ENCODE results near the gene STX11.

STX11 gene

DNA sequence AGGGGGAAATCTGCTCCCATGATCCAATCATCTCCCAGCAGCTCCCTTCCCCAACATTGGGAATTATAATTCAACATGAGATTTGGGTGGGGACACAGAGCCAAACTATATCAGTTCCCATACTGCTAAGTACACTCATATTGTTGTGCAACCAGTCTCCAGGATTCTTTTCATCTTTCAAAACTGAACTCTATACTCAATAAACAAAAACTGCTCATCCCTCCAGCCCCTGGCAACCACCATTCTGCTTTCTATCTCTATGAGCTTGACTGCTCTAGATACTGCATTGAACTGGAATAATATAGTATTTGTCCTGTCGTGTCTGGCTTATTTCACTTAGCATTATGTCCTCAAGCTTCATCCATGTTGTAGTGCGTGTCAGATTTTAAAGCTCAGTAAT lies 42.9 kb downstream of the STX11 start:
- in situ Hi-C loops (cut with HindIII; ENCODE audit: low pct_ligation_motif_present, low pct_unique_long_range_greater_than_20kb, low sequenced_read_pairs), result no loop called here
- no peak for DNase-seq

DNA sequence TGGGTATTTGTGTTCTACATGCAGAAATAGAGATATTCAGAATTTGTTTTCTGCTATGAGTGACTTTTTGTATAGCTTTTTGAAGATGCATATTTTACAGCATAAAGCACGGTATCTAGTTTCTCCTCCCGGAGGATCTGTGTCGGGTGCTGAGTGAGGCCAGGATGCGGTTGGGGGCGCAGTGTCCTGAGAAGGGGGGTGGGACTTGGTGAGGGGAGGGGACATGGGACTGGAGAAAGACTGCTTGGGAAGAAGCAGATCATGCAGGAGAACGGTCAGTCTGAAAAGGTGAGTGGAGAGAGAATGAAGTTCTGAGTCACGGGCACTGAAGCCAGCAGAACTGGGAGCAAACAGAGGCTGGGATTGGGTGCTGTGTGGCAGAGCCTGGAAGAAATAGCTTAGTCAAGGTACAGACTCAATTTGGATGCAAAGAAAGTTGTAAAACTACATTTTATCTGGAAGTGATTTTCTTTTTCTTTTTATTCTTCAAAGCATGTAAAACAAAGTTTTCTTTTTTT lies 44.0 kb downstream of the STX11 start:
- in situ Hi-C loops (cut with HindIII; ENCODE audit: low pct_ligation_motif_present, low pct_unique_long_range_greater_than_20kb, low sequenced_read_pairs), result no loop called here
- DNase-seq, result no peak

DNA sequence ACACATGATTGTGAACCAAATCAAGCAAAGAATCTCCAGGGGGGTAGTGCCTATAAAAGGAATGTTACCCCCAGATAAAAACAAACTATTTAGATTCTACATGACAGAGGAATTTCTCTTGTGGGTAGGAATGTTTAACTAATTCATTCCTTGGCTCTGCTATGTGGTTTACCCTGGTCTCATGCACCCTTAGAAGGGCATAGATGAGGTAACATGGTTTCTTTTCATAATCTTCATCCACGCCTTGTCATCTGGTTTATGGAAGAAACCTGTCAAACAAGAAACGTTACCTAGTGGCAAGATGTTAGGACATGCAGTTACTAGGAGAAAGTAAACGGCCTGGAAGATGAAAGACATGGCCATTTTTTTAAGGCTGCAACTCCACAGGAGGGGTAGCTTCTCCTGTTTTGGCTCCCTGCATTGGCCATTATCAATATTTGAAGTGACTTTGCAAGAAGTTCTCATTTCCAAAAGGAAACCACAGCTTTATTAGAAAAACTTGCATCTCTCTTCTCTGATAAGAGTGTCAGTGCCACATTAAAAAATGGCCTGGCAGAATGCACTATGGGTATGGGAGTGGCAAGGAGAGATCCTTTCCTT lies 45.5 kb downstream of the STX11 start:
- DNase-seq, result no peak
- in situ Hi-C loops (cut with HindIII; ENCODE audit: low pct_ligation_motif_present, low pct_unique_long_range_greater_than_20kb, low sequenced_read_pairs), result no loop called here

DNA sequence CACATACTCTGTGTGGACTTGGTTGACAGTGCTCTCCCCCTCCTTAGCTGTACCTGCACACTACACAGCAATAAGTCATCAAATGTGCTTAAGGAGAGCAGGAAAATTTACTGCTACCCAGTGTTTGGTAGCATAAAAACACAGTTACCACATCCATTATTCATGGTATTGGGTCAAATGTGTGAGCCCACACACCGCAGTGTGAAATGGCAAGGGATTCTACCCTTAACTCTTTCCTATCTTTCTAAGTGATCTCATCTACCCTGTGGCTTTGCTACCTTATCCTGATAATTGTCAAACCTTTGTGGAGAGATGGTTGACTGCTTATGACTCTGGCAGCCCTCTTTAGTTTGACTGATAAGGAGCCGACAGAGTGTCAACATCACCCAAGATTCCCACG lies 47.6 kb downstream of the STX11 start:
- DNase-seq, result no peak
- in situ Hi-C loops (cut with HindIII; ENCODE audit: low pct_ligation_motif_present, low pct_unique_long_range_greater_than_20kb, low sequenced_read_pairs), result no loop called here

DNA sequence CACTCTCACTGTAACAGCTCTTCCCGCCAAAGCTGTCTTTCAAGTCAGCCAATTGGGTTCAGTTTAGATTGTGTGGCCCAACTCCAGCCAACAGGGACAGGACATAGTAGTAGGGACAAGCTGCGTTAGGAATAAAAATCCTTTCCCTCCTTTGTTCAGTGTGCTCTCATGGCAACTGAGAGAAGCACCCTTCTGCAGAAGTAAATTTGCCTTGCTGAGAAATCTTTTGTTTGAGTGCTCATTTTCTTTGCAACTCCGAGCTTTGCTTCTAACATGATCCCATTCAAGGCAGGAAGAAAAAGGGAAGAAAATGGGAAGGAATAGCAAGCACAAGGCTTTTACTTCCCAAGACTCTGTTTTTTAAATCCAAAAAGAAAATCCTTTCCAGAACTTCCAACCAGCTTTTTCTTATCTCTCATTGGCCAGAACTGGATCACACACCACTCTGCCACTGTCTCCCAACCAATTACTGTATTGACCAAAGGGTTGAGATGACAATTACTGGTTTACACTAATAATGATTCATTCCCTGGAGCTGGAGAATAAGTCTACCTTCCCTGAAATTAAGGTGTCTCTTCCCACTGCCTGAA lies 52.7 kb downstream of the STX11 start:
- no peak for DNase-seq
- in situ Hi-C loops (cut with HindIII; ENCODE audit: low pct_ligation_motif_present, low pct_unique_long_range_greater_than_20kb, low sequenced_read_pairs), result no loop called here

DNA sequence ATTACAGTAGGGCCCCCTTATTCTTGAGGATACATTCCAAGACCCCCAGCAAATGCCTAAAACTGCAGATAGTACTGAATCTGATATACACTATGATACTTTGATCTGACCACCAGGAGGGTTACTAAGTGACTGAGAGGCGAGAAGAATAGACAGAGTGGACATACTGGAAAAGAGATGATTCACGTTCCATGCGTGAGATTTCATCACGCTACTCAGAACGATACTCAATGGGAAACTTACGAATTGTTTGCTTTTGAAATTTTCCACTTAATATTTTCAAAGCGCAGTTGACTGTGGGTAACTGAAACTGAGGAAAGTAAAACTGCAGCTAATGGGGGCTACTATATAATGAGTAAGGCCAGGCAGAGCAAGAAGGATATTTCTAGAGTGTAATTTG lies 60.8 kb downstream of the STX11 start:
- no peak for DNase-seq
- in situ Hi-C loops (cut with HindIII; ENCODE audit: low pct_ligation_motif_present, low pct_unique_long_range_greater_than_20kb, low sequenced_read_pairs), result no loop called here

DNA sequence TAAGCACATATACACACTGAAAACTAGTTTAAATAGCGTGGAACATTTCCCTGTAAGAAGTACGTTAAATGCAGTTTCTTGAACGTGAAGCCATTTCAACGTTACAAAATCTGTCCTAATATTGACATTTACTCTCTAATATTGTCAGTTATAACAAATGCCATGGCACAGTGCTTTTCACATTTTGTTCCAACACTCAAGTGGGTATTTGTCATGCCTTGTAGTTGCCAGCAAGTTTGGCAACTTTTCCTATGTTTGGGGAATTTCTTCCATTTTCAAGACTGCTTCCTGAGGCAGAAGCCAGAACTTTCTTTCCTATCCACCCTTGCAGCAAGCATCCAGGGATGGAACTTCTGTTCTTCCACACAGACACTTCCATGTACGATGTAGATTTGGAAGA lies 63.0 kb downstream of the STX11 start:
- no peak for DNase-seq
- in situ Hi-C loops (cut with HindIII; ENCODE audit: low pct_ligation_motif_present, low pct_unique_long_range_greater_than_20kb, low sequenced_read_pairs), result no loop called here

DNA sequence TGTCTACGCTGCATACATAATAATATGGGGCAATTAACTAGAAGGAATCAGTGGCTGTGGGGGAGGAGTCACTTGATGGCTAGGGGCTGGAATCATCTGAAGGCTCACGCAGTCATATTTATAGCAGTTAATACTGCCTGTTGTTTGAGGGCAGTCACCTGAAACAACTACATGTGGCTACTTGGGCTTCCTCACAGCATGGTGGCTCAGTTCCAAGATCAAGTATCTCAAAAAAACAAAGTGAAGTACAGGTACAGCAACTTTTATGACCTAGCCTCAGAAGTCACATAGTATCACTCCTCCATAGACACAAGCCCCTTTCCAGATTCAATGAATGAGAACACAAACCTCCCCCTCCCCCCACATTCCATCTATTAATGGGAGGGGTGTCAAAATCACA lies 63.7 kb downstream of the STX11 start:
- no peak for DNase-seq
- in situ Hi-C loops (cut with HindIII; ENCODE audit: low pct_ligation_motif_present, low pct_unique_long_range_greater_than_20kb, low sequenced_read_pairs), result no loop called here

DNA sequence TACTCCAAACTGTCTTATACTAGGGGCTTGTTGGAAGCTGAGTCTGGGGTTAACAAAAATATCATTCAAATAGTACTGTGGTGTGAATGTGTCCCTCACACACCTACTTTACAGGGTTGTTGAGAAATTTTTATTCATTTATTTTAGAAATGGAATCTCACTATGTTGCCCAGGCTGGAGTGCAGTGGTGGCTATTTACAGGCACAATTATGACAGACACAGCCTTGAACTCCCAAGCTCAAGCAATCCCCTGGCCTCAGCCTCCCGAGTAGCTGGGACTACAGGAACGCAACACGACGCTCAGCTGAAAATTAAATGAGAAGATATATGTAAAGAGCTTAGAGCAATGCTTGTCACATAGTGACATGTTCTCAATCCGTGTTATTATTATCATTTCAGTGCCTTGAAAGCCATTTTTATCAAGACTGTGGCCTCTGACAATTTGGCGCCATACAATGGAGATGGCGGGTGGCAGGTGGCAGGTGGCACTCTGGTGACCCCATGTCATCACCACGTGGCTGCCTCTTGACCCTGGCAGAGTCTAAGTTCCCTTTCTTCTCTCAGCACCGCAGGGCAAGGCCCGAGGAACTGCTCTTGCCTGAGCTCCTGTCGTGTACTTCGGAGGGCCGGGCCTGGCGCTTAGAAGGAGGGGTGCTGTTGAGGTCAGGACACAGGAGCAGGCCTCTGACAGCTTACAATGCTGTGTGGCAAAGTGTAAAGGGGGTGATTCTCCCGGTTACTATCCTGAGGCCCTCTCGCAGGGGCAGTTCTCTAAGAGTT lies 64.5 kb downstream of the STX11 start:
- in situ Hi-C loops (cut with HindIII; ENCODE audit: low pct_ligation_motif_present, low pct_unique_long_range_greater_than_20kb, low sequenced_read_pairs), result no loop called here
- DNase-seq, result no peak

DNA sequence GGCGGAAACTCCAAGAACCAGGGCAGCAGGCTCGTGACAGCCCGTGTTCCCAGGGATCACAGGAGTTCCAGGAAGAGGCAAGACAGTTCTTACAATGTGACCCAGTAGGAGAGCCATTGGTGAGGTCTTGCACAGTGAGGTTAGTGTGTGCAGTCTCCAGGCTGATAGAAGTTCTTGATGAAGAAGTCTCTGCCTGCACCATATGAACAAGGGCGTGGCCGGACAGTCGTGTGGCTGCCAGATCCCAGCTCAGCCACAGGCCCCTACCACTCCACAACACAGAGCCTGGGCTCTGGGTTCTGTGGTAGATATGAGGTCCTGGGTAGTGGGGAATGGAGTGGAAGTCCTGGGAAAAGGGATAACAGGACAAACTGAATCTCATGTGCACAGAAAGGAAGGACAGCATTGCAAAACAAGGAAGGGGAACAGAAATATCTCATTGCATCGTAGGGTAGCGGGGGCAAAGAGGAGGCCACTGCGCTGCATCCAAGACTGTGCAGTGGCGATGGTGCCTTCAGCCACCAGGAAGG lies 65.2 kb downstream of the STX11 start:
- no peak for DNase-seq
- in situ Hi-C loops (cut with HindIII; ENCODE audit: low pct_ligation_motif_present, low pct_unique_long_range_greater_than_20kb, low sequenced_read_pairs), result no loop called here

DNA sequence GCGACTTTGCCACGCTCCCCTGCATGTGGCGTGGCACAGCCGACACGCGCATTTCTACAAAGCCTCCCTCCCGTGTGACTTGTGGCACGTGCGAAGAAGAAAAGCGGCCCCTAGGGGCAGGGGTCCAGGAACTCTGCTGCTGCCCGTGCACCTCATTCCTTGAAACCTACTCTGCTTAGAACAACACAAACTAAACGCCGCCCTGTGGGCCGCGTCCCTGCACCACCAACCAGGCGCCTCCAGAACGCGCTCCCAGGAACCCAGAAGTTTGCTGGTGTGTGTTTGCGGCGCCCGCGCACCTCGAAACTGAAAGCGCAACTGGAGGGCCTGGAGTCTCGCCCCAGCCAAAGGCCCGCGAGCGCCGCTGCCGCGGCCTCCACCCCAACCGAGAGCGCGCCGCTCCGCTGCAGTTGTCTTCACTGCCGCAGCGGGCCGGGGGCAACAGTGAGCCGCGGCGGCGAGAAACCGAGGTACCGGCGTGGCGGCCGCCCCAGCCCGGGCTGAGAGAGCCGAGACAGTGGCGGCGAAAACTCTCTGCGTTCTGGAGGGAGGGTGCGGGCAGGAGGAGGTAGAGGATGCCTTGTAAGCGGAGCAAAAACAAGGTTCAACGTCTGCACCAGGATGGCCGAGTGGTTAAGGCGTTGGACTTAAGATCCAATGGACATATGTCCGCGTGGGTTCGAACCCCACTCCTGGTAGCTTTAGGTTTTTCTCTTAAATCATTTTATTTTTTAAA lies 65.8 kb downstream of the STX11 start:
- in situ Hi-C loops (cut with HindIII; ENCODE audit: low pct_ligation_motif_present, low pct_unique_long_range_greater_than_20kb, low sequenced_read_pairs), result no loop called here
- DNase-seq, result peak; percentile 92

DNA sequence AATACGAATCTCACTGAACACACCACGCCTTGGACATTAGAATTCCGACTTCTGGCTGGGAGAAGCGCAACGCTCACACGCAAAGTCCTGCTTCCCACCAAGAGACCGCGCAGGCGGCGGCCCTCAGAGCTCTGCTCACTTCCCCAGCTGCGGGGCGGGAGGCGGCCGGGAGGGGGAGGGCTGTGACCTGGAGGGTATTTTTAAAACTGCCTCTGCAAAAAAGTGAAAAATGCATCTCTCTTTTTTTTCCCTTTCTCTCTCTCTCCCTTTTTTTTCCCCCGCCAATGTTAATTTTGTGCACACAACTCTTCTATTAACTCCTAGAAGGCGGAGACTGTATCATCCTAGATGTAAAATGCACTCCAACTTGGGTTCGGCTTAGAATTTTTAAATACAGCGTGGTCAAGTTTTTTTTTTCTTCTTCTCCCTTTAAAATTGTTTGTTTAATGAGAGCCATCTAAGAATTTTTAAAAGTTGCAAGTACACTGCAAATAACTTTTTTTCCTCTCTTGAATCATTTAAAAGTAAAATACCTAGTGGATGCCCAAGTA lies 66.4 kb downstream of the STX11 start:
- DNase-seq, result no peak
- in situ Hi-C loops (cut with HindIII; ENCODE audit: low pct_ligation_motif_present, low pct_unique_long_range_greater_than_20kb, low sequenced_read_pairs), result no loop called here

DNA sequence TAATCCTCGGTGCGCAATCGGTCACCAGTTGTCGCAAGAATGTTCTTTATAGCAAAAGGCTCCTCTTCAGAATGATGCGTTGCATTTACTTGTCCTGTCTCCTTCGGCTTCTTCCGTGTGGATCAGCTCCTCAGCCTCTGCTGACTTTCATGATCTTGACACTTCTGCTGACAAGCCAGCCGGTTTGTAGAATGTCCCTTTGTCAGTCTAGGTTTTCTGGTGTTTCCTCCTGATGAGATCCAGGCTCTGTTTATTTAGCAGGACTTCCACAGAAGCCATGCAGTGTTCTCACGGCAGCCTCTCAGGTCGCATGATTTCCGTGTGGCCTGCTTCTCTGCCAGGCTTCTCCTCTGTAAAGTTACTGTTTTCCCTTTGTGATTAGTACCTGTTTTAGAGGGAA lies 66.9 kb downstream of the STX11 start:
- no peak for DNase-seq
- in situ Hi-C loops (cut with HindIII; ENCODE audit: low pct_ligation_motif_present, low pct_unique_long_range_greater_than_20kb, low sequenced_read_pairs), result no loop called here

DNA sequence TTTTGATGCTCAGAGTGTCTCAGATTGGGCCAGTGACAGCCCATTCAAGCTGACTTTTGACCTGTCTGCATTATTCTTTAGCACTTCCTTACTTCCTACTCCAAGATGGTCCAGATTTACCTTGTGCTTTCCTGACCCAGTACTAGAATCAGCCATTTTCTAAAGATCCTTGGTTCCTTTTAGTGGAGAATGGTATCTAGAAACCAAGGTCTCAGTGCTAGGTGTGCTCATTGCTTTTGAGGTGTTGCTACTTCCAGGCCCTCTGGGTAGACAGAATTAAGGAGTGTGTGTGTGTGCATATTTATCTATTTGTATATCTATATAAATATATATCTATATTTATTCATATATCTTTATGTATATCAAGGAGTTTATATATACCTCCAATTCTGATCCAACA lies 67.5 kb downstream of the STX11 start:
- in situ Hi-C loops (cut with HindIII; ENCODE audit: low pct_ligation_motif_present, low pct_unique_long_range_greater_than_20kb, low sequenced_read_pairs), result no loop called here
- DNase-seq, result no peak

DNA sequence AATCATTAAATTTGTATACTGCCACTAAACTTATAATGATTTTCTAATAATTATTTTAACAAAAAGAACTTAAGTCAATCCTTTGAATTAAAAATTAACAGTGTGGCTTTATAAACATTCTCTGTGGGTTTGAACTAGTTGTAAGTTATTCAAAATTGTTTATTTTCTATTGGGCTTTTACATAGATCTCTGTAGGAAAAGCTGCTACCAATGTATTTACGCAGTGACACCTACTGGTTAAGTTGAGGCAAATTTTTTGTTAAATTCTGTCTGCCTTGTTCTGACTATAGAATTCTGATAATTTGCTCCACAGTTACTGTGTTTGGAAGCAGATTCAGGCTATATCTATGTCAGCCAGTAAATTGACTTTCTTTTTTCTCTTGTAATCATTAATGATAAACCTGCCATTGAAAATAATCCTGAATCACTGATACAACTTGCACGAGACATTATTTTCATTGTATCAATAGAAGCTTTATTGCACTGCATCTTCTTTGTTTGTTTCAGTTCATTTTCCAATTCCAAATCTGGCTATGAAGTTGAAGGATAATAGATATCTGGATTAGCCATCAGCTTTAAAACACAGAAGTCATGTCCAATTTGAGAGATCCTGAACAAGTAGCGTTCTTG lies 68.9 kb downstream of the STX11 start:
- in situ Hi-C loops (cut with HindIII; ENCODE audit: low pct_ligation_motif_present, low pct_unique_long_range_greater_than_20kb, low sequenced_read_pairs), result no loop called here
- peak; percentile 64 for DNase-seq

DNA sequence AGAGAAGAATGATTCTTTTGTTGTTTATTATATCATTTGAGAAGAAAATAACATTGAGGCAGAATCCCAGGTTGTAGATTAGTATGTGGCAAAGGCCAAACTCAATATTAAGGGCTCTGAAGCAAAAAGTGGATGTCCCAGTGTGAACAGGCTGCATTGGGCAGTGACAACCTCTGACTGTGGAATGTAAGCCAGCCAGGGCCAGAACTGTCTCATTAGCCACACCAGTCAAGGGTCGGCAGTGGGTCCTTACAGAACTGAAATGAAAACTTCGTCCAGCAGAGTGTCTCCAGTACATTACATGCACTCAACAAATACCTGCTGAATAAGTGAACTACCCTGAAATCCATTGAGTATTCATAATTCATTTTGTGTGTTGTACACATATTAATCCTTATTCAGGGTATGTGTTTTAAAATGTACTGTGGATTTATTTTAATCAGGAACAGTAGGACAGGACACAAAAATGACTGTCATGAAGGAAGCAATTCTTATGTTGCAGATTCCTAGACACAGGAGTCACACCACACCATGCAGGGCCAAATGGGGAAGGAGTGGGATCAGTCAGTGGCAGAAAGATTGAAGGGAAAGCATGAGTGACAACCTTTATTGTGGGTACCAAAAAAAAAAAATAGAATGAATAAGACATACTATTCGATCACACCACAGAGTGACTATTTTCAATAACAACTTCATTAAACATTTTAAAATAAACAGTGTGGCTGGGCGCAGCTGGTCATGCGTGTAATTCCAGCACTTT lies 69.9 kb downstream of the STX11 start:
- no peak for DNase-seq
- in situ Hi-C loops (cut with HindIII; ENCODE audit: low pct_ligation_motif_present, low pct_unique_long_range_greater_than_20kb, low sequenced_read_pairs), result no loop called here

DNA sequence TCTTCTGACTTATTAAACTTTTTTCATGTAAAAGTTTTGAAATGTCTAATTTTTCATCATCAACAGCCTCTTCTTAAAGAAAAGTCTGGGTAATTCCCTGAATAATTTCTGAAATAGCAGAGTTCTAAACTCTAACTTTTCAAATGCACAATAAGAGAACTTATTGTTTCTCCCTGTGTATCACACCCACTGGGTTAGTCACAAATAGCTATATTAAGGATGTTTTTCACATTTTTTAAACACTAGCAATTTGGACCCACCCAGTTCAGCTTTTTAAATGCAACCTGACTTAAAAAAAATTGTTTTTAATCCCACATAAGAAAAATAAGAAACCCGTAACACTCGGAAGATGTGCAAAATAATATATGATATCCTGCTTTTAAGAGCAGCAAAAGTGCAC lies 73.4 kb downstream of the STX11 start:
- in situ Hi-C loops (cut with HindIII; ENCODE audit: low pct_ligation_motif_present, low pct_unique_long_range_greater_than_20kb, low sequenced_read_pairs), result no loop called here
- no peak for DNase-seq

DNA sequence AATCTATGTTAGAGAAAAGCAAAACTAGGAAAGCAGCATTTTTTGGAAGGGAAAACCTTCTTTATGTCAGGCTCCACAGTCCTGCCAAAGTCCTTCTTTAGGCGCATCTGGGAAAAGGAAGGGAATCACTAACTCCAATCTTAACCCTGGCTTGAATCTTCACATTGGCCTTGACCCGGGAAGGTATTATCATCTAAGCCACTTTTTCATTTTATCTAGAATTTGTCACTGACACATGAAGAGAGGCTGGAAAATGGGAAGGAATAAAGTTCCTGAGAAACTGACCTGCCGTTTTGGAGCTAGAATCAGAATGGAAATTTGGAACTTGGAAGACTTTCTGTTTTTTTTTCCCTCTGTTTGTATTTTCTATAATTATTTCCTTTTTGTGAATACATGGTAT lies 81.4 kb downstream of the STX11 start:
- in situ Hi-C loops (cut with HindIII; ENCODE audit: low pct_ligation_motif_present, low pct_unique_long_range_greater_than_20kb, low sequenced_read_pairs), result no loop called here
- no peak for DNase-seq
